Measurements from ENCODE around the gene CDC42SE2.

CDC42SE2 gene

GRCh38 chr5:131272307-131272706, 8.5 kb downstream of the CDC42SE2 start:
- Histone ChIP-seq H3F3A (ENCODE audit: insufficient read depth) (peaks cover 78% of the 10 kb centered on the region), H3K27ac (ENCODE audit: low read depth, low read length) (peak overlapping the region; percentile 90), H3K9me2 (replicated peaks; ENCODE audit: insufficient read depth, low read length) (no peaks in the 10 kb centered on the region), H3K27me3 (ENCODE audit: low read length) (no peaks in the 10 kb centered on the region), H2AFZ (ENCODE audit: low read depth, low read length, severe bottlenecking) (no peak overlapping the region), H3K36me3 (ENCODE audit: low read length) (no peaks in the 10 kb centered on the region), H3K9ac (ENCODE audit: low read length) (peak overlapping the region; percentile 25), H3K4me3 (ENCODE audit: insufficient read depth, low read length, poor library complexity, severe bottlenecking) (peak overlapping the region; percentile 9), H3K9me3 (ENCODE audit: insufficient read depth, low read length) (no peaks in the 10 kb centered on the region), H3K4me2 (ENCODE audit: low read depth, low read length, poor library complexity, severe bottlenecking) (peak overlapping the region; percentile 78), H4K20me1 (ENCODE audit: low read depth, low read length) (peaks cover 4% of the 10 kb centered on the region; the same call in 1 of the 2 replicates), H3K79me2 (ENCODE audit: insufficient read depth, low read length) (peaks cover 94% of the 10 kb centered on the region)
- TF ChIP-seq EZH2phosphoT487 (conservative IDR thresholded peaks at IDR 0.05; ENCODE audit: low read length) (no peak), CTCF (IDR thresholded peaks at IDR 0.05; ENCODE audit: insufficient read depth, low read length, poor library complexity, severe bottlenecking) (no peak)

GRCh38 chr5:131272724-131273123, 8.9 kb downstream of the CDC42SE2 start:
- no peaks in the 10 kb centered on the region for H3K36me3 ChIP-seq (ENCODE audit: low read length)
- H3F3A ChIP-seq (ENCODE audit: insufficient read depth) = peaks cover 78% of the 10 kb centered on the region
- peak overlapping the region; percentile 78 for H3K4me2 ChIP-seq (ENCODE audit: low read depth, low read length, poor library complexity, severe bottlenecking)
- peak overlapping the region; percentile 90 for H3K27ac ChIP-seq (ENCODE audit: low read depth, low read length)
- no peaks in the 10 kb centered on the region for H3K9me2 ChIP-seq (replicated peaks; ENCODE audit: insufficient read depth, low read length)
- H3K9me3 ChIP-seq (ENCODE audit: insufficient read depth, low read length) = no peaks in the 10 kb centered on the region
- peaks cover 4% of the 10 kb centered on the region; the same call in 1 of the 2 replicates for H4K20me1 ChIP-seq (ENCODE audit: low read depth, low read length)
- TF ChIP-seq EZH2phosphoT487 (conservative IDR thresholded peaks at IDR 0.05; ENCODE audit: low read length) (no peak), CTCF (IDR thresholded peaks at IDR 0.05; ENCODE audit: insufficient read depth, low read length, poor library complexity, severe bottlenecking) (no peak)
- peaks cover 94% of the 10 kb centered on the region for H3K79me2 ChIP-seq (ENCODE audit: insufficient read depth, low read length)
- H2AFZ ChIP-seq (ENCODE audit: low read depth, low read length, severe bottlenecking) = no peak overlapping the region
- peak overlapping the region; percentile 25; the same call in 1 of the 2 replicates for H3K9ac ChIP-seq (ENCODE audit: low read length)
- peak overlapping the region; percentile 9 for H3K4me3 ChIP-seq (ENCODE audit: insufficient read depth, low read length, poor library complexity, severe bottlenecking)
- H3K27me3 ChIP-seq (ENCODE audit: low read length) = no peaks in the 10 kb centered on the region

GRCh38 chr5:131274326-131275063, 10.6 kb downstream of the CDC42SE2 start:
- peak overlapping the region; percentile 90 for H3K27ac ChIP-seq (ENCODE audit: low read depth, low read length)
- H3K4me3 ChIP-seq (ENCODE audit: insufficient read depth, low read length, poor library complexity, severe bottlenecking) = peak overlapping the region; percentile 29
- H3K4me2 ChIP-seq (ENCODE audit: low read depth, low read length, poor library complexity, severe bottlenecking) = peak overlapping the region; percentile 78
- no peaks in the 10 kb centered on the region for H3K27me3 ChIP-seq (ENCODE audit: low read length)
- no peaks in the 10 kb centered on the region for H3K9me2 ChIP-seq (replicated peaks; ENCODE audit: insufficient read depth, low read length)
- peak overlapping the region; percentile 38 for H3K9ac ChIP-seq (ENCODE audit: low read length)
- H3K79me2 ChIP-seq (ENCODE audit: insufficient read depth, low read length) = peaks cover 92% of the 10 kb centered on the region
- H2AFZ ChIP-seq (ENCODE audit: low read depth, low read length, severe bottlenecking) = no peak overlapping the region
- TF ChIP-seq EZH2phosphoT487 (conservative IDR thresholded peaks at IDR 0.05; ENCODE audit: low read length) (no peak), CTCF (IDR thresholded peaks at IDR 0.05; ENCODE audit: insufficient read depth, low read length, poor library complexity, severe bottlenecking) (no peak)
- peaks cover 79% of the 10 kb centered on the region for H3F3A ChIP-seq (ENCODE audit: insufficient read depth)
- peaks cover 4% of the 10 kb centered on the region; the same call in 1 of the 2 replicates for H4K20me1 ChIP-seq (ENCODE audit: low read depth, low read length)
- no peaks in the 10 kb centered on the region for H3K9me3 ChIP-seq (ENCODE audit: insufficient read depth, low read length)
- no peaks in the 10 kb centered on the region; the same call in 1 of the 2 replicates for H3K36me3 ChIP-seq (ENCODE audit: low read length)
